Glutamatergic neuron (in vitro differentiated cells): Measurements from ENCODE around the gene C22orf39. TPM values are rescaled to one million over a fixed set of nuclear protein-coding genes. Genes with fewer than 3 reads are reported as not detected.
A peak's percentile ranks its signal among the peaks of the same experiment; 100 is the strongest.

Experiments
- DNase-seq: peaks from one replicate; pipeline ENCODE4 v3.0.0; 2022
- H3K27ac Mint-ChIP-seq: one replicate; pipeline ENCODE4 v1.8.0; 2020; ENCODE audit warnings: mild to moderate bottlenecking, mixed read lengths, inconsistent platforms; ENCODE audit not compliant: unreplicated experiment
- H3K27me3 Mint-ChIP-seq: one replicate; pipeline ENCODE4 v1.8.0; 2020; ENCODE audit warnings: mild to moderate bottlenecking, moderate library complexity, mixed read lengths, inconsistent platforms; ENCODE audit not compliant: unreplicated experiment
- H3K36me3 Mint-ChIP-seq: one replicate; pipeline ENCODE4 v1.8.0; 2020; ENCODE audit warnings: mild to moderate bottlenecking, mixed read lengths, inconsistent platforms; ENCODE audit not compliant: unreplicated experiment
- H3K4me1 Mint-ChIP-seq: one replicate; pipeline ENCODE4 v1.8.0; 2020; ENCODE audit warnings: mild to moderate bottlenecking, low read depth, mixed read lengths, inconsistent platforms; ENCODE audit not compliant: unreplicated experiment
- H3K4me3 Mint-ChIP-seq: one replicate; pipeline ENCODE4 v1.8.0; 2020; ENCODE audit warnings: mild to moderate bottlenecking, mixed read lengths, inconsistent platforms; ENCODE audit not compliant: unreplicated experiment
- H3K9me3 Mint-ChIP-seq: one replicate; pipeline ENCODE4 v1.8.0; 2020; ENCODE audit warnings: mild to moderate bottlenecking, moderate library complexity, mixed read lengths, inconsistent platforms; ENCODE audit not compliant: unreplicated experiment
- CTCF ChIP-seq: fragments of 200-600 bp; sonication (generic); IDR thresholded peaks from one replicate; pipeline ENCODE4 v1.5.0; 2021; ENCODE audit not compliant: partially characterized antibody, unreplicated experiment
- total RNA-seq: library from RNA; stranded (reverse); fragmentation: NEBNext Ultra II Directional; extraction: Animal tissue kit (Norgen Biotek cat#: 25700); gene quantifications from one replicate; pipeline ENCODE4 v1.2.1, GENCODE V29; 2021; ENCODE audit not compliant: unreplicated experiment

Gene C22orf39
- total RNA-seq, 1 donor from 2014 or later = 47.7 TPM

DNA sequence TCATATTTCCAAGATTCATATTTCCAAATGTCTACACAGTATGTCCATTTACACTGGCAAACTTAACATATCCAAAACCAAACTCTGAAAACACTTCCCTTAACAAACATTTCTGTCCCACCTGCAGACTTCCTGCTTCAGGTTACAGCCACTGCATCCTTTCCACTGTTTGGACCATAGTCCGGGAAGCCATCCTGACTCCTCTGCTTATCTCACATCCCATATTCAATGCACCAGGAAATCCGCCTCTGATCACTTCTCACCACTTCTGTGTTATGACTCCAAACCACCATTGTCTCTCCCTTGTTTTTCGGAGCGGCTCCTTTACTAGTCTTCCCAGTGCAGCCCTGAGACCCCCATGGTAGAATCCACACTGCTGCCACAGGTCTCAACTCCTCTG lies 46.0 kb downstream of the C22orf39 start:
- Mint-ChIP-seq H3K9me3 (no peaks in the 10 kb centered on the region), H3K36me3 (no peaks in the 10 kb centered on the region), H3K27ac (no peak overlapping the region), H3K27me3 (no peaks in the 10 kb centered on the region), H3K4me3 (no peak overlapping the region), H3K4me1 (peaks cover 9% of the 10 kb centered on the region)
- DNase-seq = no peak
- TF ChIP-seq CTCF = no peak

DNA sequence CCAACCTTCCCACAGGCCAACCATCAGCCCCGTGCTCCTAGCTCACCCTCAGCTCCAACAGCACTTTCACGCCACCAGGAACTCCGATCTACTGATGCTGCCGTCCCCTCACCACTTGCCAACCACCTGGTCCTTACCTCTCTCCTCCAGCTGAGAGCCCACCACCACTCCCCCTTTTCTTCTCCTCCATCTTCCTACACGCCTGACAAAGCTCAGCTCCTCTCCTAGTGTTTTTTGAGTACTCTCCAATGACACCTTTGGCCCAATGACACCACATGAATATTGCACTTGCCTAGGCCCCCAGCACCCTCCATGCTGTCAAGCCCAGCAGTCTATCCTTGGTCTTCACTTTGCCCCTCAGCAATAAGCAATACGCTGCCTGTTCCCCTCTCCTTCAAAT lies 46.6 kb downstream of the C22orf39 start:
- no peak for DNase-seq
- Mint-ChIP-seq H3K9me3 (no peaks in the 10 kb centered on the region), H3K4me3 (no peak overlapping the region), H3K27ac (peak overlapping the region; percentile 35), H3K27me3 (no peaks in the 10 kb centered on the region), H3K36me3 (no peaks in the 10 kb centered on the region), H3K4me1 (peaks cover 9% of the 10 kb centered on the region)
- TF ChIP-seq CTCF = no peak

DNA sequence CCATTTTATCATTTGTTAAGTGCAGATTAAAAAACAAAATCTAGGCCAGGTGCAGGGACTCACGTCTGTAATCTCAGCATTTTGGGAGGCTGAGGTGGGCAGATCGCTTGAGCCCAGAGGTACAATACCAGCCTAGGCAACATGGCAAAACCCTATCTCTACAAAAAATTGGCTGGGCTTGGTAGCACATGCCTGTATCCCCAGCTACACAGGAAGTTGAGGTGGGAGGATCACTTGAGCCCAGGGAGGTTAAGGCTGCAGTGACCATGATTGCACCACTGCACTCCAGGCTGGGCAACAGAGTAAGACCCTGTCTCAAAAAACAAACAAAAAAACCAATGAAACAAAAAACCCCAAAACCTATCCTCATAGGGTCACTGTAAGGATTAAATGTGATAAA lies 48.9 kb downstream of the C22orf39 start:
- Mint-ChIP-seq H3K9me3 (no peaks in the 10 kb centered on the region), H3K27me3 (no peaks in the 10 kb centered on the region), H3K4me1 (peaks cover 2% of the 10 kb centered on the region), H3K27ac (no peak overlapping the region), H3K36me3 (peaks cover 5% of the 10 kb centered on the region), H3K4me3 (no peak overlapping the region)
- DNase-seq = no peak
- no peak for TF ChIP-seq CTCF

DNA sequence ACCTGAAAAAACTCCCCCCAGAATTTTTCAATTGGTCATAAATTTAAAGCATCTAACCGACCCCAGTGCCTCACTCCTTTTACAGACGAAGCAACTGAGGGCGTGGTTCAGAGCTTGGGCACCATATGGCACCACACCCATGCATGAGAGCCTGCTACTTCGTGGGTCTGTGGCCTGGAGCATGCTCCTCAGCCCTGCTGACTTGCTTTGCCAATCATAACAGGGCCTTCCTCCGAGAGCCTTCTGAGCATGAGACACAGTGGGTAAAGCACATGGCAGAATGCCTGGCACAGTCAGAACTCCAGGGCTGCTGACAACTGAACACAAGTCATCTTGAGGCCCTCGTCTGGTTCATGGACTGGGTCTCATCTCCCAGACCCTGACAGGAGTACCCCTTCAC lies 49.3 kb downstream of the C22orf39 start:
- Mint-ChIP-seq H3K9me3 (no peaks in the 10 kb centered on the region), H3K36me3 (peaks cover 5% of the 10 kb centered on the region), H3K27ac (no peak overlapping the region), H3K4me3 (no peak overlapping the region), H3K4me1 (peaks cover 2% of the 10 kb centered on the region), H3K27me3 (no peaks in the 10 kb centered on the region)
- DNase-seq = no peak
- TF ChIP-seq CTCF = no peak

DNA sequence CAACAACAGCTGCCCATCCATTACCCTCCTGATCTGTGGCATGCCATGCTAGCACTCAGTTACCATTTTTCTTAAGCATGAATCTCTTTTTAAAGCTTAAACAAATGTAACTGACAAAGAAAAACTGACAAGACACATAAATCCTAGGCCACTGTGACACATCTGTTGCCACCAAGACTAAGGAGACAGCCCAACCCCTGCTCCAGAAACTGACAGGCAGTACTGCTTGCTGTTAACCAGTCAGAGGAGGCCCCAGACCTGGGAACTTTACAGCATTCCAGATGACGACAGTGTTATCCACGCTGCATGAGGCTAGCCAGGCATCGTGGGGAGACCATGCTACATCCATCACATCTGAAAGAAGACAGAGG lies 49.8 kb downstream of the C22orf39 start:
- Mint-ChIP-seq H3K27me3 (no peaks in the 10 kb centered on the region), H3K27ac (no peak overlapping the region), H3K9me3 (no peaks in the 10 kb centered on the region), H3K4me3 (no peak overlapping the region), H3K36me3 (peaks cover 5% of the 10 kb centered on the region), H3K4me1 (peaks cover 2% of the 10 kb centered on the region)
- no peak for DNase-seq
- TF ChIP-seq CTCF = no peak
